ENCODE measurements around the gene C3orf18.

The C3orf18 gene

DNA sequence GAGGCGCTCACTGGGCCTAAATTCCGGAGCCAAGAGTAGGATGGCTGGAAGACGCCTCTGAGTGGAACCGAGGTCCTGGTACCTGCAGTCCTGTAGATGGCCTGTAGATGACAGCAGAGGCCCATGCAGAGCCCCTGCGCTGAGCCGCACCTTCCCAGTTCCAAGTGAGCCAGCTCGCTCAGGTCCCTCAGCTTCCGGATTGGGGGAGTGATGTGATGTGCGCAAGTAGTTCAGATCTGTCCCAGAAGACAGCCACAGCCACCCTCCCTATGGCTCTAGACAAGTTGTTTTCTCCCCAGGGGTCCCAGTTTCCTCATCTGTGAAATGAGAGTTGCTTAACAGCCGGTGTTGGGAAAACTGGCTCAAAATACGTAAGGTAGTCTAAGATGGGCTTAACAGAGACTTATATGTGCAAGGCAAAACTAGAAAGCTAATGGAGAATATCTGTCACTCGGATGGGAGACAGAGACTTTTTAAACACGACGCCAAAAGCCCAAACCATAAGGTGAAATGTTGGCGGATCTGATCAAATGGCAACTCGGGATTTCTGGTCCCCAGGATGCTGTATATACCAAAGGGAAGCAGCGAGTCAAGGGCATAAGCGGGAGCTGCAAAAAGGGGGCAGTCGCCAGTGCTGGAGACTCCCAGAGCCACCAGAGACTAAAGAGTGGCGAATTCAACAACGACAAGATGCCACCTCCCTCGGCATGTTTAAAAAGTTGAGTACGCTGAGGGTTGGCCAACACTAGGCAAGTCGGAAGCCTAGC, 48.6 kb upstream of the C3orf18 start (continued):
- TF ChIP-seq, protein P1, sequence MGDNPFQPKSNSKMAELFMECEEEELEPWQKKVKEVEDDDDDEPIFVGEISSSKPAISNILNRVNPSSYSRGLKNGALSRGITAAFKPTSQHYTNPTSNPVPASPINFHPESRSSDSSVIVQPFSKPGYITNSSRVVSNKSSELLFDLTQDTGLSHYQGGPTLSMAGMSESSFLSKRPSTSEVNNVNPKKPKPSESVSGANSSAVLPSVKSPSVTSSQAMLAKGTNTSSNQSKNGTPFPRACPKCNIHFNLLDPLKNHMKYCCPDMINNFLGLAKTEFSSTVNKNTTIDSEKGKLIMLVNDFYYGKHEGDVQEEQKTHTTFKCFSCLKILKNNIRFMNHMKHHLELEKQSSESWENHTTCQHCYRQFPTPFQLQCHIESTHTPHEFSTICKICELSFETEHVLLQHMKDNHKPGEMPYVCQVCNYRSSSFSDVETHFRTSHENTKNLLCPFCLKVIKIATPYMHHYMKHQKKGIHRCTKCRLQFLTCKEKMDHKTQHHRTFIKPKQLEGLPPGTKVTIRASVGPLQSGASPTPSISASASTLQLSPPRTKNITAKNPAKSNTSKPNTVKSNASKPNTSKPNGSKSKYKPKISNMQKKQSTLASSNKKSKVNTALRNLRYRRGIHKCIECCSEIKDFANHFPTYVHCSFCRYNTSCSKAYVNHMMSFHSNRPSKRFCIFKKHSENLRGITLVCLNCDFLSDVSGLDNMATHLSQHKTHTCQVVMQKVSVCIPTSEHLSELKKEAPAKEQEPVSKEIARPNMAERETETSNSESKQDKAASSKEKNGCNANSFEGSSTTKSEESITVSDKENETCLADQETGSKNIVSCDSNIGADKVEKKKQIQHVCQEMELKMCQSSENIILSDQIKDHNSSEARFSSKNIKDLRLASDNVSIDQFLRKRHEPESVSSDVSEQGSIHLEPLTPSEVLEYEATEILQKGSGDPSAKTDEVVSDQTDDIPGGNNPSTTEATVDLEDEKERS (tag by site-specific recombination; IDR thresholded peaks at IDR 0.05) = no peak
- TF ChIP-seq IKZF3 (tag by site-specific recombination; IDR thresholded peaks at IDR 0.05) = peak; percentile 43; the same call in 1 of the 2 replicates
- TF ChIP-seq, protein P2, sequence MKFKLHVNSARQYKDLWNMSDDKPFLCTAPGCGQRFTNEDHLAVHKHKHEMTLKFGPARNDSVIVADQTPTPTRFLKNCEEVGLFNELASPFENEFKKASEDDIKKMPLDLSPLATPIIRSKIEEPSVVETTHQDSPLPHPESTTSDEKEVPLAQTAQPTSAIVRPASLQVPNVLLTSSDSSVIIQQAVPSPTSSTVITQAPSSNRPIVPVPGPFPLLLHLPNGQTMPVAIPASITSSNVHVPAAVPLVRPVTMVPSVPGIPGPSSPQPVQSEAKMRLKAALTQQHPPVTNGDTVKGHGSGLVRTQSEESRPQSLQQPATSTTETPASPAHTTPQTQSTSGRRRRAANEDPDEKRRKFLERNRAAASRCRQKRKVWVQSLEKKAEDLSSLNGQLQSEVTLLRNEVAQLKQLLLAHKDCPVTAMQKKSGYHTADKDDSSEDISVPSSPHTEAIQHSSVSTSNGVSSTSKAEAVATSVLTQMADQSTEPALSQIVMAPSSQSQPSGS (tag by site-specific recombination; IDR thresholded peaks at IDR 0.05; ENCODE audit: low read depth) = no peak
- TF ChIP-seq ZSCAN30 (tag by site-specific recombination; IDR thresholded peaks at IDR 0.05) = peak; percentile 78; the same call in 1 of the 2 replicates
- TF ChIP-seq, protein P3, sequence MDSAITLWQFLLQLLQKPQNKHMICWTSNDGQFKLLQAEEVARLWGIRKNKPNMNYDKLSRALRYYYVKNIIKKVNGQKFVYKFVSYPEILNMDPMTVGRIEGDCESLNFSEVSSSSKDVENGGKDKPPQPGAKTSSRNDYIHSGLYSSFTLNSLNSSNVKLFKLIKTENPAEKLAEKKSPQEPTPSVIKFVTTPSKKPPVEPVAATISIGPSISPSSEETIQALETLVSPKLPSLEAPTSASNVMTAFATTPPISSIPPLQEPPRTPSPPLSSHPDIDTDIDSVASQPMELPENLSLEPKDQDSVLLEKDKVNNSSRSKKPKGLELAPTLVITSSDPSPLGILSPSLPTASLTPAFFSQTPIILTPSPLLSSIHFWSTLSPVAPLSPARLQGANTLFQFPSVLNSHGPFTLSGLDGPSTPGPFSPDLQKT (IDR thresholded peaks at IDR 0.05; ENCODE audit: borderline replicate concordance, low read depth, low read length) = no peak
- no peak for TF ChIP-seq ZNF701 (tag by site-specific recombination; IDR thresholded peaks at IDR 0.05)
- TF ChIP-seq, protein P4, sequence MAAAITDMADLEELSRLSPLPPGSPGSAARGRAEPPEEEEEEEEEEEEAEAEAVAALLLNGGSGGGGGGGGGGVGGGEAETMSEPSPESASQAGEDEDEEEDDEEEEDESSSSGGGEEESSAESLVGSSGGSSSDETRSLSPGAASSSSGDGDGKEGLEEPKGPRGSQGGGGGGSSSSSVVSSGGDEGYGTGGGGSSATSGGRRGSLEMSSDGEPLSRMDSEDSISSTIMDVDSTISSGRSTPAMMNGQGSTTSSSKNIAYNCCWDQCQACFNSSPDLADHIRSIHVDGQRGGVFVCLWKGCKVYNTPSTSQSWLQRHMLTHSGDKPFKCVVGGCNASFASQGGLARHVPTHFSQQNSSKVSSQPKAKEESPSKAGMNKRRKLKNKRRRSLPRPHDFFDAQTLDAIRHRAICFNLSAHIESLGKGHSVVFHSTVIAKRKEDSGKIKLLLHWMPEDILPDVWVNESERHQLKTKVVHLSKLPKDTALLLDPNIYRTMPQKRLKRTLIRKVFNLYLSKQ (tag by site-specific recombination; IDR thresholded peaks at IDR 0.05; ENCODE audit: borderline replicate concordance) = no peak
- TF ChIP-seq ZBTB21 (tag by site-specific recombination; IDR thresholded peaks at IDR 0.05) = no peak
- TF ChIP-seq ZNF514 (tag by site-specific recombination; IDR thresholded peaks at IDR 0.05) = no peak
- TF ChIP-seq ZNF777 (tag by site-specific recombination; IDR thresholded peaks at IDR 0.05; ENCODE audit: borderline replicate concordance) = no peak
- TF ChIP-seq ZNF596 (tag by site-specific recombination; IDR thresholded peaks at IDR 0.05) = no peak
- TF ChIP-seq, protein P5, sequence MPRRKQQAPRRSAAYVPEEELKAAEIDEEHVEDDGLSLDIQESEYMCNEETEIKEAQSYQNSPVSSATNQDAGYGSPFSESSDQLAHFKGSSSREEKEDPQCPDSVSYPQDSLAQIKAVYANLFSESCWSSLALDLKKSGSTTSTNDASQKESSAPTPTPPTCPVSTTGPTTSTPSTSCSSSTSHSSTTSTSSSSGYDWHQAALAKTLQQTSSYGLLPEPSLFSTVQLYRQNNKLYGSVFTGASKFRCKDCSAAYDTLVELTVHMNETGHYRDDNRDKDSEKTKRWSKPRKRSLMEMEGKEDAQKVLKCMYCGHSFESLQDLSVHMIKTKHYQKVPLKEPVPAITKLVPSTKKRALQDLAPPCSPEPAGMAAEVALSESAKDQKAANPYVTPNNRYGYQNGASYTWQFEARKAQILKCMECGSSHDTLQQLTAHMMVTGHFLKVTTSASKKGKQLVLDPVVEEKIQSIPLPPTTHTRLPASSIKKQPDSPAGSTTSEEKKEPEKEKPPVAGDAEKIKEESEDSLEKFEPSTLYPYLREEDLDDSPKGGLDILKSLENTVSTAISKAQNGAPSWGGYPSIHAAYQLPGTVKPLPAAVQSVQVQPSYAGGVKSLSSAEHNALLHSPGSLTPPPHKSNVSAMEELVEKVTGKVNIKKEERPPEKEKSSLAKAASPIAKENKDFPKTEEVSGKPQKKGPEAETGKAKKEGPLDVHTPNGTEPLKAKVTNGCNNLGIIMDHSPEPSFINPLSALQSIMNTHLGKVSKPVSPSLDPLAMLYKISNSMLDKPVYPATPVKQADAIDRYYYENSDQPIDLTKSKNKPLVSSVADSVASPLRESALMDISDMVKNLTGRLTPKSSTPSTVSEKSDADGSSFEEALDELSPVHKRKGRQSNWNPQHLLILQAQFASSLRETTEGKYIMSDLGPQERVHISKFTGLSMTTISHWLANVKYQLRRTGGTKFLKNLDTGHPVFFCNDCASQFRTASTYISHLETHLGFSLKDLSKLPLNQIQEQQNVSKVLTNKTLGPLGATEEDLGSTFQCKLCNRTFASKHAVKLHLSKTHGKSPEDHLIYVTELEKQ (tag by site-specific recombination; IDR thresholded peaks at IDR 0.05; ENCODE audit: borderline replicate concordance) = no peak
- no peak for TF ChIP-seq ZNF791 (tag by site-specific recombination; IDR thresholded peaks at IDR 0.05)
- TF ChIP-seq, protein P6, sequence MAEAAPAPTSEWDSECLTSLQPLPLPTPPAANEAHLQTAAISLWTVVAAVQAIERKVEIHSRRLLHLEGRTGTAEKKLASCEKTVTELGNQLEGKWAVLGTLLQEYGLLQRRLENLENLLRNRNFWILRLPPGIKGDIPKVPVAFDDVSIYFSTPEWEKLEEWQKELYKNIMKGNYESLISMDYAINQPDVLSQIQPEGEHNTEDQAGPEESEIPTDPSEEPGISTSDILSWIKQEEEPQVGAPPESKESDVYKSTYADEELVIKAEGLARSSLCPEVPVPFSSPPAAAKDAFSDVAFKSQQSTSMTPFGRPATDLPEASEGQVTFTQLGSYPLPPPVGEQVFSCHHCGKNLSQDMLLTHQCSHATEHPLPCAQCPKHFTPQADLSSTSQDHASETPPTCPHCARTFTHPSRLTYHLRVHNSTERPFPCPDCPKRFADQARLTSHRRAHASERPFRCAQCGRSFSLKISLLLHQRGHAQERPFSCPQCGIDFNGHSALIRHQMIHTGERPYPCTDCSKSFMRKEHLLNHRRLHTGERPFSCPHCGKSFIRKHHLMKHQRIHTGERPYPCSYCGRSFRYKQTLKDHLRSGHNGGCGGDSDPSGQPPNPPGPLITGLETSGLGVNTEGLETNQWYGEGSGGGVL (tag by site-specific recombination; IDR thresholded peaks at IDR 0.05) = no peak
- TF ChIP-seq ZBTB1 (tag by site-specific recombination; IDR thresholded peaks at IDR 0.05) = no peak
- no peak for TF ChIP-seq ZNF266 (tag by site-specific recombination; IDR thresholded peaks at IDR 0.05; ENCODE audit: low read depth)
- TF ChIP-seq ZNF529 (tag by site-specific recombination; IDR thresholded peaks at IDR 0.05; ENCODE audit: insufficient replicate concordance) = no peak
- TF ChIP-seq, protein P7, sequence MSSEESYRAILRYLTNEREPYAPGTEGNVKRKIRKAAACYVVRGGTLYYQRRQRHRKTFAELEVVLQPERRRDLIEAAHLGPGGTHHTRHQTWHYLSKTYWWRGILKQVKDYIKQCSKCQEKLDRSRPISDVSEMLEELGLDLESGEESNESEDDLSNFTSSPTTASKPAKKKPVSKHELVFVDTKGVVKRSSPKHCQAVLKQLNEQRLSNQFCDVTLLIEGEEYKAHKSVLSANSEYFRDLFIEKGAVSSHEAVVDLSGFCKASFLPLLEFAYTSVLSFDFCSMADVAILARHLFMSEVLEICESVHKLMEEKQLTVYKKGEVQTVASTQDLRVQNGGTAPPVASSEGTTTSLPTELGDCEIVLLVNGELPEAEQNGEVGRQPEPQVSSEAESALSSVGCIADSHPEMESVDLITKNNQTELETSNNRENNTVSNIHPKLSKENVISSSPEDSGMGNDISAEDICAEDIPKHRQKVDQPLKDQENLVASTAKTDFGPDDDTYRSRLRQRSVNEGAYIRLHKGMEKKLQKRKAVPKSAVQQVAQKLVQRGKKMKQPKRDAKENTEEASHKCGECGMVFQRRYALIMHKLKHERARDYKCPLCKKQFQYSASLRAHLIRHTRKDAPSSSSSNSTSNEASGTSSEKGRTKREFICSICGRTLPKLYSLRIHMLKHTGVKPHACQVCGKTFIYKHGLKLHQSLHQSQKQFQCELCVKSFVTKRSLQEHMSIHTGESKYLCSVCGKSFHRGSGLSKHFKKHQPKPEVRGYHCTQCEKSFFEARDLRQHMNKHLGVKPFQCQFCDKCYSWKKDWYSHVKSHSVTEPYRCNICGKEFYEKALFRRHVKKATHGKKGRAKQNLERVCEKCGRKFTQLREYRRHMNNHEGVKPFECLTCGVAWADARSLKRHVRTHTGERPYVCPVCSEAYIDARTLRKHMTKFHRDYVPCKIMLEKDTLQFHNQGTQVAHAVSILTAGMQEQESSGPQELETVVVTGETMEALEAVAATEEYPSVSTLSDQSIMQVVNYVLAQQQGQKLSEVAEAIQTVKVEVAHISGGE (tag by site-specific recombination; conservative IDR thresholded peaks at IDR 0.05; ENCODE audit: low read depth) = peak; percentile 31; the same call in 1 of the 2 replicates
- TF ChIP-seq ZNF292 (tag by site-specific recombination; IDR thresholded peaks at IDR 0.05; ENCODE audit: borderline replicate concordance, low read depth) = no peak
- TF ChIP-seq ZNF658 (tag by site-specific recombination; IDR thresholded peaks at IDR 0.05) = no peak
- no peak for TF ChIP-seq ZNF221 (tag by site-specific recombination; IDR thresholded peaks at IDR 0.05; ENCODE audit: borderline replicate concordance)
- no peak for TF ChIP-seq ZNF555 (tag by site-specific recombination; conservative IDR thresholded peaks at IDR 0.05)

Data from HEK293 (cell line).